ENCODE data around the gene NAV2. TPM values are rescaled to one million over a fixed set of nuclear protein-coding genes. Genes with fewer than 3 reads are reported as not detected.
A peak's percentile ranks its signal among the peaks of the same experiment; 100 is the strongest.

Gene NAV2
- total and polyA plus RNA-seq, 9 donors: 25.7 to 70.6 (median 46.1) TPM

- DNase-seq: peak; percentile 84
- Histone ChIP-seq H3K36me3 (ENCODE audit: control insufficient read depth, insufficient read depth, low read length) (no peaks in the 10 kb centered on the region), H3K27ac (ENCODE audit: low read length) (peak overlapping the region; percentile 75), H3K4me1 (ENCODE audit: control insufficient read depth, insufficient read depth, low read length) (peaks cover 64% of the 10 kb centered on the region), H3K4me3 (ENCODE audit: low read length) (no peak overlapping the region), H3K9me3 (replicated peaks; ENCODE audit: control insufficient read depth, low read depth, low read length) (no peaks in the 10 kb centered on the region), H3K27me3 (ENCODE audit: control insufficient read depth, insufficient read depth, low read length) (no peaks in the 10 kb centered on the region)
- 52% methylated on average over 2 of the region's 6 CpGs for WGBS (ENCODE audit: insufficient coverage)
Observed at GRCh38 chr11:19868281-19868821, 155.7 kb downstream of the NAV2 start.

- WGBS (ENCODE audit: insufficient coverage): no CpG with 5 or more reads among the region's 2 CpGs
- no peaks in the 10 kb centered on the region for H3K9me3 ChIP-seq (replicated peaks; ENCODE audit: control insufficient read depth, low read depth, low read length)
- no peaks in the 10 kb centered on the region for H3K27me3 ChIP-seq (ENCODE audit: control insufficient read depth, insufficient read depth, low read length)
- H3K36me3 ChIP-seq (ENCODE audit: control insufficient read depth, insufficient read depth, low read length): no peaks in the 10 kb centered on the region
- no peak overlapping the region for H3K4me3 ChIP-seq (ENCODE audit: low read length)
- peaks cover 60% of the 10 kb centered on the region for H3K4me1 ChIP-seq (ENCODE audit: control insufficient read depth, insufficient read depth, low read length)
- peak overlapping the region; percentile 69 for H3K27ac ChIP-seq (ENCODE audit: low read length)
- DNase-seq: no peak
Observed at GRCh38 chr11:19868871-19869270, 156.2 kb downstream of the NAV2 start.

GRCh38 chr11:19869466-19869865, 156.8 kb downstream of the NAV2 start:
- H3K27me3 ChIP-seq (ENCODE audit: control insufficient read depth, insufficient read depth, low read length): no peaks in the 10 kb centered on the region
- 63% methylated on average over 1 of the region's 2 CpGs for WGBS (ENCODE audit: insufficient coverage)
- H3K4me1 ChIP-seq (ENCODE audit: control insufficient read depth, insufficient read depth, low read length): peaks cover 54% of the 10 kb centered on the region
- no peaks in the 10 kb centered on the region for H3K9me3 ChIP-seq (replicated peaks; ENCODE audit: control insufficient read depth, low read depth, low read length)
- peak overlapping the region; percentile 69 for H3K27ac ChIP-seq (ENCODE audit: low read length)
- no peak overlapping the region for H3K4me3 ChIP-seq (ENCODE audit: low read length)
- no peak for DNase-seq
- H3K36me3 ChIP-seq (ENCODE audit: control insufficient read depth, insufficient read depth, low read length): no peaks in the 10 kb centered on the region

GRCh38 chr11:19869946-19870589, 157.4 kb downstream of the NAV2 start:
- Histone ChIP-seq H3K36me3 (ENCODE audit: control insufficient read depth, insufficient read depth, low read length) (no peaks in the 10 kb centered on the region), H3K4me1 (ENCODE audit: control insufficient read depth, insufficient read depth, low read length) (peaks cover 49% of the 10 kb centered on the region), H3K4me3 (ENCODE audit: low read length) (no peak overlapping the region), H3K27ac (ENCODE audit: low read length) (no peak overlapping the region), H3K9me3 (replicated peaks; ENCODE audit: control insufficient read depth, low read depth, low read length) (no peaks in the 10 kb centered on the region), H3K27me3 (ENCODE audit: control insufficient read depth, insufficient read depth, low read length) (no peaks in the 10 kb centered on the region)
- 43% methylated on average over 9 of the region's 9 CpGs for WGBS (ENCODE audit: insufficient coverage)
- DNase-seq: peak; percentile 30

GRCh38 chr11:19871531-19871930, 158.9 kb downstream of the NAV2 start:
- no peaks in the 10 kb centered on the region for H3K9me3 ChIP-seq (replicated peaks; ENCODE audit: control insufficient read depth, low read depth, low read length)
- 86% methylated on average over 6 of the region's 8 CpGs for WGBS (ENCODE audit: insufficient coverage)
- no peaks in the 10 kb centered on the region for H3K36me3 ChIP-seq (ENCODE audit: control insufficient read depth, insufficient read depth, low read length)
- no peak overlapping the region for H3K4me3 ChIP-seq (ENCODE audit: low read length)
- no peak for DNase-seq
- no peaks in the 10 kb centered on the region for H3K27me3 ChIP-seq (ENCODE audit: control insufficient read depth, insufficient read depth, low read length)
- H3K27ac ChIP-seq (ENCODE audit: low read length): no peak overlapping the region
- peaks cover 43% of the 10 kb centered on the region for H3K4me1 ChIP-seq (ENCODE audit: control insufficient read depth, insufficient read depth, low read length)

GRCh38 chr11:19872512-19873145, 160.0 kb downstream of the NAV2 start:
- Histone ChIP-seq H3K27ac (ENCODE audit: low read length) (no peak overlapping the region), H3K4me1 (ENCODE audit: control insufficient read depth, insufficient read depth, low read length) (peaks cover 42% of the 10 kb centered on the region), H3K27me3 (ENCODE audit: control insufficient read depth, insufficient read depth, low read length) (no peaks in the 10 kb centered on the region), H3K9me3 (replicated peaks; ENCODE audit: control insufficient read depth, low read depth, low read length) (no peaks in the 10 kb centered on the region), H3K36me3 (ENCODE audit: control insufficient read depth, insufficient read depth, low read length) (no peaks in the 10 kb centered on the region), H3K4me3 (ENCODE audit: low read length) (no peak overlapping the region)
- no peak for DNase-seq
- WGBS (ENCODE audit: insufficient coverage): 71% methylated on average over 4 of the region's 4 CpGs

GRCh38 chr11:19873730-19874129, 161.1 kb downstream of the NAV2 start:
- Histone ChIP-seq H3K36me3 (ENCODE audit: control insufficient read depth, insufficient read depth, low read length) (no peaks in the 10 kb centered on the region), H3K27ac (ENCODE audit: low read length) (no peak overlapping the region), H3K4me3 (ENCODE audit: low read length) (no peak overlapping the region), H3K9me3 (replicated peaks; ENCODE audit: control insufficient read depth, low read depth, low read length) (no peaks in the 10 kb centered on the region), H3K4me1 (ENCODE audit: control insufficient read depth, insufficient read depth, low read length) (peaks cover 36% of the 10 kb centered on the region), H3K27me3 (ENCODE audit: control insufficient read depth, insufficient read depth, low read length) (no peaks in the 10 kb centered on the region)
- WGBS (ENCODE audit: insufficient coverage): no CpG with 5 or more reads among the region's 1 CpG
- no peak for DNase-seq

GRCh38 chr11:19874266-19874665, 161.6 kb downstream of the NAV2 start:
- H3K27ac ChIP-seq (ENCODE audit: low read length): no peak overlapping the region
- H3K4me3 ChIP-seq (ENCODE audit: low read length): no peak overlapping the region
- H3K4me1 ChIP-seq (ENCODE audit: control insufficient read depth, insufficient read depth, low read length): peaks cover 34% of the 10 kb centered on the region
- DNase-seq: no peak
- no peaks in the 10 kb centered on the region for H3K27me3 ChIP-seq (ENCODE audit: control insufficient read depth, insufficient read depth, low read length)
- no peaks in the 10 kb centered on the region for H3K36me3 ChIP-seq (ENCODE audit: control insufficient read depth, insufficient read depth, low read length)
- H3K9me3 ChIP-seq (replicated peaks; ENCODE audit: control insufficient read depth, low read depth, low read length): no peaks in the 10 kb centered on the region

GRCh38 chr11:19876750-19877149, 164.1 kb downstream of the NAV2 start:
- Histone ChIP-seq H3K27me3 (ENCODE audit: control insufficient read depth, insufficient read depth, low read length) (no peaks in the 10 kb centered on the region), H3K4me3 (ENCODE audit: low read length) (no peak overlapping the region), H3K27ac (ENCODE audit: low read length) (no peak overlapping the region), H3K36me3 (ENCODE audit: control insufficient read depth, insufficient read depth, low read length) (peaks cover 11% of the 10 kb centered on the region), H3K4me1 (ENCODE audit: control insufficient read depth, insufficient read depth, low read length) (peaks cover 22% of the 10 kb centered on the region), H3K9me3 (replicated peaks; ENCODE audit: control insufficient read depth, low read depth, low read length) (no peaks in the 10 kb centered on the region)
- DNase-seq: no peak
- WGBS (ENCODE audit: insufficient coverage): no CpG with 5 or more reads among the region's 1 CpG

- Histone ChIP-seq H3K27ac (ENCODE audit: low read length) (no peak overlapping the region), H3K36me3 (ENCODE audit: control insufficient read depth, insufficient read depth, low read length) (peaks cover 11% of the 10 kb centered on the region), H3K4me3 (ENCODE audit: low read length) (no peak overlapping the region), H3K9me3 (replicated peaks; ENCODE audit: control insufficient read depth, low read depth, low read length) (no peaks in the 10 kb centered on the region), H3K27me3 (ENCODE audit: control insufficient read depth, insufficient read depth, low read length) (no peaks in the 10 kb centered on the region), H3K4me1 (ENCODE audit: control insufficient read depth, insufficient read depth, low read length) (peaks cover 13% of the 10 kb centered on the region)
- DNase-seq: no peak
- WGBS (ENCODE audit: insufficient coverage): 66% methylated on average over 3 of the region's 6 CpGs
Observed at GRCh38 chr11:19878520-19878919, 165.9 kb downstream of the NAV2 start.
